HepG2 (cell line): ENCODE data around the gene STX4. TPM values are rescaled to one million over a fixed set of nuclear protein-coding genes. Genes with fewer than 3 reads are reported as not detected.

ENCODE experiments used
- ARNT ChIP-seq: fragments of 450-650 bp; IDR thresholded peaks from 2 replicates; pipeline ENCODE4 v1.6.1; 2017
- DMAP1 ChIP-seq: IDR thresholded peaks from 2 replicates; pipeline ENCODE4 v1.6.1; 2016
- EED ChIP-seq: sonication (generic); formaldehyde crosslinking; IDR thresholded peaks from 2 replicates; pipeline ENCODE4 v1.5.0; 2020; ENCODE audit warnings: mild to moderate bottlenecking, missing genetic modification reagents
- JARID2 ChIP-seq: sonication (generic); formaldehyde crosslinking; IDR thresholded peaks from 2 replicates; pipeline ENCODE4 v1.8.1; 2023; ENCODE audit warnings: missing genetic modification reagents, inconsistent platforms; ENCODE audit not compliant: insufficient replicate concordance
- KMT2B ChIP-seq: IDR thresholded peaks from 2 replicates; pipeline ENCODE4 v1.6.1; 2016; ENCODE audit warnings: missing genetic modification reagents, missing compliant biosample characterization
- MIER3 ChIP-seq: IDR thresholded peaks from 2 replicates; pipeline ENCODE4 v1.6.1; 2016; ENCODE audit warnings: missing compliant biosample characterization, borderline replicate concordance
- NFYC ChIP-seq: IDR thresholded peaks from 2 replicates; pipeline ENCODE4 v1.6.1; 2016; ENCODE audit warnings: missing genetic modification reagents, missing compliant biosample characterization
- NPAS2 ChIP-seq: sonication (generic); formaldehyde crosslinking; IDR thresholded peaks from 2 replicates; pipeline ENCODE4 v1.8.0; 2022; ENCODE audit warnings: mild to moderate bottlenecking, missing genetic modification reagents, borderline replicate concordance
- PAX8 ChIP-seq: sonication (generic); formaldehyde crosslinking; IDR thresholded peaks from 2 replicates; pipeline ENCODE4 v1.8.0; 2022; ENCODE audit warnings: mild to moderate bottlenecking, missing genetic modification reagents, borderline replicate concordance
- RBAK ChIP-seq: sonication (generic); formaldehyde crosslinking; IDR thresholded peaks from 2 replicates; pipeline ENCODE4 v1.5.1; 2020; ENCODE audit warnings: mild to moderate bottlenecking, missing genetic modification reagents
- SCMH1 ChIP-seq: sonication (generic); formaldehyde crosslinking; IDR thresholded peaks from 2 replicates; pipeline ENCODE4 v1.9.0; 2021; ENCODE audit warnings: missing genetic modification reagents, mild to moderate bottlenecking, borderline replicate concordance
- SIN3B ChIP-seq: fragments of 150-350 bp; IDR thresholded peaks from 2 replicates; pipeline ENCODE4 v1.6.1; 2014; ENCODE audit warnings: low read length
- THRA ChIP-seq: sonication (generic); formaldehyde crosslinking; IDR thresholded peaks from 2 replicates; pipeline ENCODE4 v1.4.0; 2020; ENCODE audit warnings: missing genetic modification reagents, borderline replicate concordance
- ZBTB1 ChIP-seq: sonication (generic); formaldehyde crosslinking; IDR thresholded peaks from 2 replicates; pipeline ENCODE4 v1.4.0; 2020; ENCODE audit warnings: missing genetic modification reagents, borderline replicate concordance
- ZNF225 ChIP-seq: sonication (generic); formaldehyde crosslinking; IDR thresholded peaks from 2 replicates; pipeline ENCODE4 v1.4.0; 2020; ENCODE audit warnings: mild to moderate bottlenecking, missing genetic modification reagents
- ZNF331 ChIP-seq: sonication (generic); formaldehyde crosslinking; IDR thresholded peaks from 2 replicates; pipeline ENCODE4 v1.4.0; 2020; ENCODE audit warnings: missing genetic modification reagents
- ZNF367 ChIP-seq: sonication (generic); formaldehyde crosslinking; IDR thresholded peaks from 2 replicates; pipeline ENCODE4 v1.4.0; 2020; ENCODE audit warnings: missing genetic modification reagents, borderline replicate concordance
- ZNF414 ChIP-seq: sonication (generic); formaldehyde crosslinking; IDR thresholded peaks from 2 replicates; pipeline ENCODE4 v1.5.0; 2020; ENCODE audit warnings: missing genetic modification reagents
- ZNF432 ChIP-seq: sonication (generic); formaldehyde crosslinking; IDR thresholded peaks from 2 replicates; pipeline ENCODE4 v1.5.0; 2020; ENCODE audit warnings: missing genetic modification reagents, mild to moderate bottlenecking, borderline replicate concordance
- ZNF598 ChIP-seq: sonication (generic); formaldehyde crosslinking; IDR thresholded peaks from 2 replicates; pipeline ENCODE4 v1.5.1; 2020; ENCODE audit warnings: mild to moderate bottlenecking, missing genetic modification reagents, borderline replicate concordance
- ZNF605 ChIP-seq: sonication (generic); formaldehyde crosslinking; IDR thresholded peaks from 2 replicates; pipeline ENCODE4 v1.8.0; 2022; ENCODE audit warnings: mild to moderate bottlenecking, missing genetic modification reagents
- ZNF720 ChIP-seq: sonication (generic); formaldehyde crosslinking; IDR thresholded peaks from 2 replicates; pipeline ENCODE4 v1.4.0; 2020; ENCODE audit warnings: missing genetic modification reagents
- polyA plus RNA-seq, 8 experiments: library from polyadenylated mRNA; depleted of rRNA in 3 of 8; stranded (reverse) in 7 of 8; unstranded in 1 of 8; fragments of >200 nt; fragmentation: Illumina TruSeq in 4 of 8; extraction: Trizol in 4 of 8; gene quantifications; 2 replicates each; pipeline versions ENCODE4 v1.2.1 to v1.2.3, GENCODE V29; 2011 to 2016; ENCODE audit warnings: low read depth in 4 of 8, missing spikeins in 1 of 8, mixed read lengths in 1 of 8; ENCODE audit not compliant: insufficient read depth in 1 of 8
- total RNA-seq, 5 experiments: library from RNA; depleted of rRNA; stranded (reverse); fragments of >200 nt; fragmentation: Illumina TruSeq; extraction: Trizol; gene quantifications; 2 replicates each; pipeline ENCODE4 v1.2.3, GENCODE V29; 2016; ENCODE audit warnings: low read depth in 1 of 5
- TF ChIP-seq, protein P1 (sequence below): sonication (generic); formaldehyde crosslinking; IDR thresholded peaks from 2 replicates; pipeline ENCODE4 v1.5.1; 2020; ENCODE audit warnings: missing genetic modification reagents, mild to moderate bottlenecking, borderline replicate concordance
- TF ChIP-seq, protein P2 (sequence below): sonication (generic); formaldehyde crosslinking; IDR thresholded peaks from 2 replicates; pipeline ENCODE4 v1.4.0; 2020; ENCODE audit warnings: mild to moderate bottlenecking, missing genetic modification reagents
- TF ChIP-seq, protein P3 (sequence below): sonication (generic); formaldehyde crosslinking; IDR thresholded peaks from 2 replicates; pipeline ENCODE4 v1.8.1; 2023; ENCODE audit warnings: missing genetic modification reagents, inconsistent platforms, borderline replicate concordance

STX4 gene
- total and polyA plus RNA-seq, 2 of the 13 experiments (the other 11 are each of a cell fraction or from before 2014, with no cell fraction given) = 29.2 to 34.6 TPM

DNA sequence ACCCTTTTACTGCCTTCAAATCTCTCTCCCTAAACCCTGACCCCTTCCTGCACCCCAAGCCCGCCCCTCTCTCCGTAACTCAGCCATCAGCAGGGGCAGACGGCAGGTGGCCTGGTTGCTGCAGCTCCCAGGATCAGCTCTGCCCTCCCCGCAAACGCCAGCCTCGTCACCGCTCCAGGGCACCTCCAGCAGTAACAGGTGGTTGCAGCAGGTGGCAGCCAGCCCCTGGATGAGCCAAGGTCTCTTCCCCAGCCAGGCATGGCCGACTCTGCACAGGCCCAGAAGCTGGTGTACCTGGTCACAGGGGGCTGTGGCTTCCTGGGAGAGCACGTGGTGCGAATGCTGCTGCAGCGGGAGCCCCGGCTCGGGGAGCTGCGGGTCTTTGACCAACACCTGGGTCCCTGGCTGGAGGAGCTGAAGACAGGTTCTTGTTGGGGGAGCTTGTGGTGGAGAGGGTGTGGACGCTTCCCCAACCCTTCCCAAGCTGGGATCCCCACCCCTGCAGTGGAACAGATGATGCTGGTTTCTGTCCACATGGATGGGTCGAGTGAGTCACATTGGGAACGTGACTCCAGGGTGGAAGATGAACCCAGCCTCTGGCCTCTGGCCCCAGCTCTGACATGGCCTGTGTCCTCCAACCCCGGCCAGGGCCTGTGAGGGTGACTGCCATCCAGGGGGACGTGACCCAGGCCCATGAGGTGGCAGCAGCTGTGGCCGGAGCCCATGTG is 47.8 kb upstream of the STX4 start (continued):
- TF ChIP-seq SCMH1 (CRISPR knock-in tag) = no peak
- no peak for TF ChIP-seq SIN3B
- no peak; the same call in 1 of the 2 replicates for TF ChIP-seq EED (CRISPR knock-in tag)
- 0 out of 2 replicates have a peak, but pooled peaks have one; percentile 7 for TF ChIP-seq NFYC
- TF ChIP-seq THRA (CRISPR knock-in tag) = no peak; the same call in none of the 2 replicates
- no peak for TF ChIP-seq ARNT
- TF ChIP-seq ZNF225 (CRISPR knock-in tag) = no peak; the same call in 1 of the 2 replicates
- no peak for TF ChIP-seq NPAS2 (CRISPR knock-in tag)
- TF ChIP-seq ZNF605 (CRISPR knock-in tag) = peak; percentile 63
- peak; percentile 94; the same call in 1 of the 2 replicates for TF ChIP-seq ZNF598 (CRISPR knock-in tag)
- TF ChIP-seq ZNF720 = no peak
- 0 out of 2 replicates have a peak, but pooled peaks have one; percentile 6 for TF ChIP-seq KMT2B (CRISPR knock-in tag)
- no peak for TF ChIP-seq ZBTB1 (CRISPR knock-in tag)
- no peak for TF ChIP-seq JARID2 (CRISPR knock-in tag)
- TF ChIP-seq, protein P1, sequence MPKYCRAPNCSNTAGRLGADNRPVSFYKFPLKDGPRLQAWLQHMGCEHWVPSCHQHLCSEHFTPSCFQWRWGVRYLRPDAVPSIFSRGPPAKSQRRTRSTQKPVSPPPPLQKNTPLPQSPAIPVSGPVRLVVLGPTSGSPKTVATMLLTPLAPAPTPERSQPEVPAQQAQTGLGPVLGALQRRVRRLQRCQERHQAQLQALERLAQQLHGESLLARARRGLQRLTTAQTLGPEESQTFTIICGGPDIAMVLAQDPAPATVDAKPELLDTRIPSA (CRISPR knock-in tag) = no peak
- peak; percentile 51; the same call in 1 of the 2 replicates for TF ChIP-seq MIER3 (CRISPR knock-in tag)
- TF ChIP-seq, protein P2, sequence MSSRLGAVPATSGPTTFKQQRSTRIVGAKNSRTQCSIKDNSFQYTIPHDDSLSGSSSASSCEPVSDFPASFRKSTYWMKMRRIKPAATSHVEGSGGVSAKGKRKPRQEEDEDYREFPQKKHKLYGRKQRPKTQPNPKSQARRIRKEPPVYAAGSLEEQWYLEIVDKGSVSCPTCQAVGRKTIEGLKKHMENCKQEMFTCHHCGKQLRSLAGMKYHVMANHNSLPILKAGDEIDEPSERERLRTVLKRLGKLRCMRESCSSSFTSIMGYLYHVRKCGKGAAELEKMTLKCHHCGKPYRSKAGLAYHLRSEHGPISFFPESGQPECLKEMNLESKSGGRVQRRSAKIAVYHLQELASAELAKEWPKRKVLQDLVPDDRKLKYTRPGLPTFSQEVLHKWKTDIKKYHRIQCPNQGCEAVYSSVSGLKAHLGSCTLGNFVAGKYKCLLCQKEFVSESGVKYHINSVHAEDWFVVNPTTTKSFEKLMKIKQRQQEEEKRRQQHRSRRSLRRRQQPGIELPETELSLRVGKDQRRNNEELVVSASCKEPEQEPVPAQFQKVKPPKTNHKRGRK = no peak
- peak; percentile 66; the same call in 1 of the 2 replicates for TF ChIP-seq DMAP1 (CRISPR knock-in tag)
- TF ChIP-seq ZNF331 (CRISPR knock-in tag) = peak; percentile 53; the same call in 1 of the 2 replicates
- peak; percentile 63; the same call in 1 of the 2 replicates for TF ChIP-seq ZNF367 (CRISPR knock-in tag)
- TF ChIP-seq, protein P3, sequence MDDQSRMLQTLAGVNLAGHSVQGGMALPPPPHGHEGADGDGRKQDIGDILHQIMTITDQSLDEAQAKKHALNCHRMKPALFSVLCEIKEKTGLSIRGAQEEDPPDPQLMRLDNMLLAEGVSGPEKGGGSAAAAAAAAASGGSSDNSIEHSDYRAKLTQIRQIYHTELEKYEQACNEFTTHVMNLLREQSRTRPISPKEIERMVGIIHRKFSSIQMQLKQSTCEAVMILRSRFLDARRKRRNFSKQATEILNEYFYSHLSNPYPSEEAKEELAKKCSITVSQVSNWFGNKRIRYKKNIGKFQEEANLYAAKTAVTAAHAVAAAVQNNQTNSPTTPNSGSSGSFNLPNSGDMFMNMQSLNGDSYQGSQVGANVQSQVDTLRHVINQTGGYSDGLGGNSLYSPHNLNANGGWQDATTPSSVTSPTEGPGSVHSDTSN (CRISPR knock-in tag) = 0 out of 2 replicates have a peak, but pooled peaks have one; percentile 53
- TF ChIP-seq ZNF414 = peak; percentile 27
- peak; percentile 34; the same call in 1 of the 2 replicates for TF ChIP-seq RBAK
- TF ChIP-seq ZNF432 (CRISPR knock-in tag) = no peak
- peak; percentile 81; the same call in 1 of the 2 replicates for TF ChIP-seq PAX8 (CRISPR knock-in tag)
